Duodenal mucosa (tissue), 2 donors: ENCODE data around the gene RASSF5.

Experiments
- H3K27ac ChIP-seq: one replicate; pipeline ENCODE4 v1.7.0; 2013; ENCODE audit warnings: low read depth, low read length
- H3K27me3 ChIP-seq, 2 donors: one replicate each; pipeline ENCODE4 v1.7.0; 2013; ENCODE audit warnings: low read length in 2 of 2, control low read depth in 1 of 2; ENCODE audit not compliant: insufficient read depth in 2 of 2, control insufficient read depth in 1 of 2
- H3K36me3 ChIP-seq, 2 donors: one replicate each; pipeline ENCODE4 v1.7.0; 2013; ENCODE audit warnings: low read length in 2 of 2, control low read depth in 1 of 2; ENCODE audit not compliant: insufficient read depth in 2 of 2, control insufficient read depth in 1 of 2
- H3K4me1 ChIP-seq, 2 donors: one replicate each; pipeline ENCODE4 v1.7.0; 2013; ENCODE audit warnings: low read length in 2 of 2, control low read depth in 1 of 2; ENCODE audit not compliant: insufficient read depth in 2 of 2, control insufficient read depth in 1 of 2
- H3K4me3 ChIP-seq, 2 donors: one replicate each; pipeline ENCODE4 v1.7.0; 2013; ENCODE audit warnings: low read length in 2 of 2, low read depth in 1 of 2
- H3K9ac ChIP-seq, 2 donors: one replicate each; pipeline ENCODE4 v1.7.0; 2013; ENCODE audit warnings: low read length in 2 of 2, low read depth in 1 of 2
- H3K9me3 ChIP-seq, 2 donors: one replicate each; pipeline ENCODE4 v1.7.0; 2013; ENCODE audit warnings: low read length in 2 of 2, control low read depth in 1 of 2; ENCODE audit not compliant: control insufficient read depth in 1 of 2

The RASSF5 gene

GRCh38 chr1:206637605-206638004 is 130.3 kb downstream of the RASSF5 start:
- Histone ChIP-seq H3K9ac (no peak overlapping the region), H3K27ac (no peak overlapping the region)

More at GRCh38 chr1:206637605-206638004, 130.3 kb downstream of the RASSF5 start:
- H3K9me3 ChIP-seq, result no peaks in the 10 kb centered on the region
- H3K4me1 ChIP-seq, result peaks cover 12 to 13% of the 10 kb centered on the region in 2 donors
- H3K27me3 ChIP-seq, result no peaks in the 10 kb centered on the region
- H3K36me3 ChIP-seq, result no peaks in the 10 kb centered on the region
- H3K4me3 ChIP-seq, result no peak overlapping the region
